ENCODE data around the gene NOCT. TPM values are rescaled to one million over a fixed set of nuclear protein-coding genes. Genes with fewer than 3 reads are reported as not detected.

The NOCT gene, protein sequence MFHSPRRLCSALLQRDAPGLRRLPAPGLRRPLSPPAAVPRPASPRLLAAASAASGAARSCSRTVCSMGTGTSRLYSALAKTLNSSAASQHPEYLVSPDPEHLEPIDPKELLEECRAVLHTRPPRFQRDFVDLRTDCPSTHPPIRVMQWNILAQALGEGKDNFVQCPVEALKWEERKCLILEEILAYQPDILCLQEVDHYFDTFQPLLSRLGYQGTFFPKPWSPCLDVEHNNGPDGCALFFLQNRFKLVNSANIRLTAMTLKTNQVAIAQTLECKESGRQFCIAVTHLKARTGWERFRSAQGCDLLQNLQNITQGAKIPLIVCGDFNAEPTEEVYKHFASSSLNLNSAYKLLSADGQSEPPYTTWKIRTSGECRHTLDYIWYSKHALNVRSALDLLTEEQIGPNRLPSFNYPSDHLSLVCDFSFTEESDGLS
- total RNA-seq, result 10 to 100 TPM in 1 of 2 donors, 1 to 10 TPM in 1; 9.6 to 10.9 TPM

DNA sequence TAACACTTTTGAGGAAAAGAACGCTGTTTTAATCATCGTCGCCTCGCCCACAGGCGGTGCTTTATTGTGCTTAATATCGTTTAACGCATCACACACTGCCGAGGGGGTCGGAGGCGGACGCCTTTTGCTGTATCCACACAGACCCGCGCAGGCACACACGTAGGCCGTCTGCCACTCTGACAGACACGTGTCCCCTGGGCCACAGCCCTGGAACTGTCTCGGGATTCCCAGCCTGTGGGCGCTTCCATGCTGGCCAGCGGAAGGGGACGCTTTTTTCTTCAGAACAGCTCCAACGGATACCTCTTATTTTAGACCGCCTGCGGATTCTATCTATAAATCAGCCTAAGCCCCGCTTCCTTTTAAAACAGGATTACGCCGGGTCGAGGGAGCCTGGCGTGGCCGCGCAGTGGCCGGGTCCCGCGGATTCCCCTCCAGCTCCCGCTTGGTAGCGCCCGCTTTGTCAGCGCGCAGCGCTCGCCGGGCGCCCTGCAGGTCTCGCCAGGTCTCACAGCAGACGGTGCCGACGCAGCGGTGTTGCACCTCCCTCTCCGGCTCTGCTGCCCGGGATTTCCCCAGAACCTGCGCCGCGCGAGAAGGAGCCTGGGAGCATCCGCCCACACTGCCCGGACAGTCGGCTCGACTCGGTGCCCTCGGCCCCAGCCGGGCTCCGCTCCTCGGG is at the start of gene NOCT:
TSS of gene NOCT (plus strand) at position 513 of the 679 bp plus-strand sequence. CDS start 201 bp downstream, outside the sequence.
- H3K9me3 ChIP-seq, result no peaks in the 10 kb centered on the region
- no peaks in the 10 kb centered on the region for H3K27me3 ChIP-seq (replicated peaks; ENCODE audit: insufficient read depth)
- TF ChIP-seq, protein P1, sequence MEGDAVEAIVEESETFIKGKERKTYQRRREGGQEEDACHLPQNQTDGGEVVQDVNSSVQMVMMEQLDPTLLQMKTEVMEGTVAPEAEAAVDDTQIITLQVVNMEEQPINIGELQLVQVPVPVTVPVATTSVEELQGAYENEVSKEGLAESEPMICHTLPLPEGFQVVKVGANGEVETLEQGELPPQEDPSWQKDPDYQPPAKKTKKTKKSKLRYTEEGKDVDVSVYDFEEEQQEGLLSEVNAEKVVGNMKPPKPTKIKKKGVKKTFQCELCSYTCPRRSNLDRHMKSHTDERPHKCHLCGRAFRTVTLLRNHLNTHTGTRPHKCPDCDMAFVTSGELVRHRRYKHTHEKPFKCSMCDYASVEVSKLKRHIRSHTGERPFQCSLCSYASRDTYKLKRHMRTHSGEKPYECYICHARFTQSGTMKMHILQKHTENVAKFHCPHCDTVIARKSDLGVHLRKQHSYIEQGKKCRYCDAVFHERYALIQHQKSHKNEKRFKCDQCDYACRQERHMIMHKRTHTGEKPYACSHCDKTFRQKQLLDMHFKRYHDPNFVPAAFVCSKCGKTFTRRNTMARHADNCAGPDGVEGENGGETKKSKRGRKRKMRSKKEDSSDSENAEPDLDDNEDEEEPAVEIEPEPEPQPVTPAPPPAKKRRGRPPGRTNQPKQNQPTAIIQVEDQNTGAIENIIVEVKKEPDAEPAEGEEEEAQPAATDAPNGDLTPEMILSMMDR (IDR thresholded peaks at IDR 0.05), result peak; percentile 56
- peaks cover 0 to 27% of the 10 kb centered on the region in 2 donors for H3K4me1 ChIP-seq (ENCODE audit: control insufficient read depth in 1 of 2, low read depth in 2 of 2)
- DNase-seq (ENCODE audit: low spot score) (peak; percentile 57), ATAC-seq (ENCODE audit: insufficient number of reproducible peaks, low FRiP score, low read depth) (peak; percentile 83)
- peak within 1 kb of the TSS; percentile 78 to 96 for H3K27ac ChIP-seq
- H3K36me3 ChIP-seq, result no peaks in the 10 kb centered on the region
- peak within 1 kb of the TSS; percentile 85 for H3K4me3 ChIP-seq

DNA sequence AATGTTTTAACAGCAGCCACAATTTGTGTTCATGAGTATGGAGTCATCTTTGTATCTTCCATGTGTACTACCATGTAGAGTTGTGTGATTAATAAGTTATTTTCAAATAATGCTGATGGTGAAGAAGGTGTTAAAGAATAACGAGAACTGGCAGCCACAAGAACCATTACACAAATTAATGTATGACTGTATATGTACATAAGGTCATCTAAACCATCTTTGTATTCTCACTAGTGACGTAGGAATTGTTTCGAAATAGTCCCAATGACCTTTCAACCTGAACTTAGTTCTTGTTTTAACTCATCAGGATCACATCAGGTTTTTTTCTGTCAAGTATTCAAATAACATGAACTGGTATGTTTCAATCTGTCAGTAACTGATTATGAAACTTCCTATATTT is 48.3 kb upstream of the NOCT start:
- Histone ChIP-seq H3K27me3 (replicated peaks; ENCODE audit: insufficient read depth) (no peaks in the 10 kb centered on the region), H3K4me1 (ENCODE audit: control insufficient read depth in 1 of 2, low read depth in 2 of 2) (peaks cover 0 to 3% of the 10 kb centered on the region in 2 donors), H3K9me3 (no peaks in the 10 kb centered on the region), H3K4me3 (no peak overlapping the region), H3K27ac (no peak overlapping the region), H3K36me3 (no peaks in the 10 kb centered on the region)
- no peak for ATAC-seq (ENCODE audit: insufficient number of reproducible peaks, low FRiP score, low read depth)
- TF ChIP-seq, protein P1 (IDR thresholded peaks at IDR 0.05), result no peak
- DNase-seq (ENCODE audit: low spot score), result no peak

DNA sequence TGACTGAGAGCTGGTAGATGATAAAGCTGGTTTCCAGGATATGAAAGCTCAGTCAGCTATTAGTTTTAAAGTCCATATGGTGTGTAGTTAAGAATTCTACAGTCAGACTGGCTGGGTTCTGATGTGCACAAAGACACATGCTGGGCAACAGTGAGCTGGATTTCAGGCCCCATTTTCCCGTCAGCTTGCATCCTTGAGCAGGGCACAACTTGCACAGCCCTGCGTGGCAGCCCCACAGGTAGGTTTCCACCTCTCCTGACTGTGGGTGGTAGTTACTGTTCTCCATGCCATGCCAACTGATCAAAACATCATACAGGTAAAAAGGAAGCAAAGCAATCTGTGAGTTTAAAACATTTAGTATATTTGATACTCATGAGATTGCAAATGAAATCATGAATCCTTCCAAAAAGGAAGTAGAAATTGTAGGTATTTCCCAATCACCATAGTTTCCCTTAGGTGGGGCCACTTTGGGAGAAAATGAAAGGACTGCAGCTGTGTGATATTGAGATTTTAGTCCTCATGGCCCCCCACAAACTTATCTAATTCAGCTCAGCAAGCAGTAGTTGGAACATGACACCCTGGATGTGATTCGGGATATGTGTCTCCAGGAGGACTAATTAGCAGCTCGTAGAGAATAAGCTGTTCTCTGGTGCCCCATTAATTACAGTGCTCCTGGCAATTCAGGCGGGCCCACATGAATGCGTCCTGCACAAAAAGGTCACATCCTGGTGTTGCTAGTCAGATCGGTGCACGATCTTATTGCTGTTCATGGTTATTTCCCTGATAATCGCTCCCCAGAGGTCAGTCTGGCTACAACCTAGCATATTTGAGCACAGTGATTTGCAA is 42.4 kb upstream of the NOCT start:
- Histone ChIP-seq H3K4me3 (no peak overlapping the region), H3K4me1 (ENCODE audit: control insufficient read depth in 1 of 2, low read depth in 2 of 2) (peaks cover 0 to 2% of the 10 kb centered on the region in 2 donors), H3K36me3 (no peaks in the 10 kb centered on the region), H3K9me3 (no peaks in the 10 kb centered on the region), H3K27me3 (replicated peaks; ENCODE audit: insufficient read depth) (no peaks in the 10 kb centered on the region), H3K27ac (no peak overlapping the region)
- no peak for DNase-seq (ENCODE audit: low spot score)
- TF ChIP-seq, protein P1 (IDR thresholded peaks at IDR 0.05), result no peak
- no peak for ATAC-seq (ENCODE audit: insufficient number of reproducible peaks, low FRiP score, low read depth)

DNA sequence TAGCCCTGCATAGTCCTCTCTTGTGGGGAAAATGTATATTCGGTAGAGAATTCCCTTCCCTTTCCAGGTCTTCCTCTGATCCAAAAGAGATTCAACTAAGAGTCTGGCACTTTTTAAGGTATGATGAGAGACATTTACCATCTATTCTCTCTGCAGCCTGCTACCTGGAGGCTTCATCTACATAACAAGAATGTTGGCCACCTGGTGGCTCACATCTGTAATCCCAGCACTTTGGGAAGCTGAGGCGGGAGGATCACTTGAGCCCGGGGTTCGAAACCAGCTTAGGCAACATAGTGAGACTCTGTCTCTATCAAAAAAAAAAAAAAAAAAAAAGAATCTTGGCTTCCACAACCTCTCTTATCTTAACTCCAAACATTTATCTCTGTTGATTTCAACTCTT is 40.4 kb upstream of the NOCT start:
- H3K4me3 ChIP-seq, result no peak overlapping the region
- TF ChIP-seq, protein P1 (IDR thresholded peaks at IDR 0.05), result no peak

More for the DNA sequence above, 40.4 kb upstream of the NOCT start:
- Histone ChIP-seq H3K4me1 (ENCODE audit: control insufficient read depth in 1 of 2, low read depth in 2 of 2) (no peaks in the 10 kb centered on the region), H3K36me3 (no peaks in the 10 kb centered on the region), H3K9me3 (no peaks in the 10 kb centered on the region), H3K27me3 (replicated peaks; ENCODE audit: insufficient read depth) (no peaks in the 10 kb centered on the region), H3K27ac (no peak overlapping the region)
- no peak for ATAC-seq (ENCODE audit: insufficient number of reproducible peaks, low FRiP score, low read depth)
- DNase-seq (ENCODE audit: low spot score), result no peak

All from thoracic aorta (tissue), 2 donors.